Amniotic stem cell (primary cell): Measurements from ENCODE around the gene KCP.

Experiments used
- DNase-seq: peaks from one replicate; lab custom pipeline; 2025; lab: John Stamatoyannopoulos, UW

The KCP gene

DNA sequence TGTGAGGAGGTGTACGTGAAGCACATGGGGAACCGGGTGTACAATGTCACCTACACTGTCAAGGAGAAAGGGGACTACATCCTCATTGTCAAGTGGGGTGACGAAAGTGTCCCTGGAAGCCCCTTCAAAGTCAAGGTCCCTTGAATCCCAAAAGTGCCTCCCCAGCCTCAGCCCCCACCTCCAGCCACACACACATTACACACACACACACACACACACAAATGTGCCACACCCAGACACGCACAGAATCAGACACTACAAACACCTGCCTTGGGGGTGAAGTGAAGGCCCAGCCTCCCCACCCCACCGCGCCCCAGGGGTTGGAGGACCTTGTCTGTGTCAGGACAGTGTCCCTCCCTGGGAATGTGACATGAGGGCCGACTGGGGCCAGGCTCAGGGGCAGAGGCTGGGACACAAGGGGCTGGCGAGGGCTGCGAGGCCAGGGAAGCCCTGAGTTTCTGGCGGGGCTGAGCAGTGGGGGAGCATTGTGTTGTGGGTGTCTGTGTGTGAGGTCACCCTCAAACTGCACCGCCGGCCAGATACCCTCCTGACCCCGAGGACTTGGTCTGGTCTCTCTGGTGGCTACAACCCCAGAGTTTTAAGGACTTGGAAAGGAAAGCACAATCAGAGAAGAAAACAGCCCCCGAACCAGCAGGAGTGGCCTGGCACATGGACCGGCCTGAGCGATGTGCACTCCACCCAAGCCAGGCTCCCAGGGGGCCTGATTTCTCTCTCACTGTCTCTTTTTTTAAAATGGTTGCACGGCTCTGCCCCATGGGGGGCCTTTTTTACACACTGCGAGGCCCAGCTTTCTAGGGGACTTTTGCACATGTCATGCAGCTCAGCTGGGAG is 51.9 kb downstream of the KCP start:
- no peak for DNase-seq

DNA sequence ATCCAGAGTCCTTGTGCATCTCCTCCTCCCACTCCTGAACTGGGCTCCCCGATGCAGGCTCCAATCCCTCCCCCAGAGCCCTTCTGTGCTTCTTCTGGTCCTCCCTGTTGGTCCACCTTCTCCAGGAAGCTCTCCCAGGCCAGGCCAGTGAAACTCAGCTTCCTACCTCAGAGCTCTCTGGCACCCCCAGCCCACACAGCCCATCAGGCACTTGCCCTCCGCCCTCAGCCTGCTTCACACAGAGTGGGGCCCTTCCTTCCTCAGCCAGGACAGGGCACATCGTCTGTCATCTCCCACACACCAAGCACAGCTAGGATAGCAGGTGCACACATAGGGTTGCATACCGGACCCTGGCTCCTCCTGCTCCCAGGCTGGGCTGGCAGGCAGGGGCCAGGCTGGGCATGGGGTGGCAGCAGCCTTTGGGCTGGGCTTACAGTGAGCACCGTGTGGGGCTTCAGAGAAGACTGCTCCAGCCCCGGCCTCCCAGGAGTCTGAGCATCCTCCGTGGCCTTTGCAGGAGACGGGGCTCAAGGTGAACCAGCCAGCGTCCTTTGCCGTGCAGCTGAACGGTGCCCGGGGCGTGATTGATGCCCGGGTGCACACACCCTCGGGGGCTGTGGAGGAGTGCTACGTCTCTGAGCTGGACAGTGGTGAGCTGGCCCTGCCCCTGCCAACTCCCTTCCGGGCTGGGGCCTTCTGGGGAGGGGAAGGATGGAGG is 54.3 kb downstream of the KCP start:
- DNase-seq, result no peak

DNA sequence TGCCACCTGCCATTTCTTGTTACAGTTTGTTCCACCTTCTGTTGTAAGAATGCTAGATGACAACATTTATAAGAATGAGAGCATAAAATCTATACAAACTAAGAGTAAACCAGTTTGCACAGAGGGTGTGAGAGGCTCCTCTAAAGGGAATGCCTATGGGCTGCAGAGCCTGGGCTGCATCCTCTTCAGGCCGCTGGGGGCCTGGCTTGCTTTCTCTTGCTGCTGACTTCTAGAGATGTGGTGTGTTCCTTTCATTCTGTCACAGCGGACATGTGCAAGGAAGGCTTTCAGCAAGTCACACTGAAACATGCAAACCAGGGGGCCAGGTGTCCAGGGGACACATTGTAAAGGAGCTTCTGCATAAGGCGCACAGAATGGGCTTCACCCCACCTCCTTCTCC is 55.0 kb downstream of the KCP start:
- DNase-seq, result no peak

DNA sequence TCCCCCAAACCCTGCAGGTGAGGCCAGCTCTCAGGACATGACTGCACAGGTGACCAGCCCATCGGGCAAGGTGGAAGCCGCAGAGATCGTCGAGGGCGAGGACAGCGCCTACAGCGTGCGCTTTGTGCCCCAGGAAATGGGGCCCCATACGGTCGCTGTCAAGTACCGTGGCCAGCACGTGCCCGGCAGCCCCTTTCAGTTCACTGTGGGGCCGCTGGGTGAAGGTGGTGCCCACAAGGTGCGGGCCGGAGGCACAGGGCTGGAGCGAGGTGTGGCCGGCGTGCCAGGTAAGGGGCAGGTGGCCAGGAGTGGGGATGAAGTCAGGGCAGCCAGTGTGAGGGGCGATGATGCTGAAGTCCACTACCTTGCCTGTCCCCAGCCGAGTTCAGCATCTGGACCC is 56.1 kb downstream of the KCP start:
- no peak for DNase-seq

DNA sequence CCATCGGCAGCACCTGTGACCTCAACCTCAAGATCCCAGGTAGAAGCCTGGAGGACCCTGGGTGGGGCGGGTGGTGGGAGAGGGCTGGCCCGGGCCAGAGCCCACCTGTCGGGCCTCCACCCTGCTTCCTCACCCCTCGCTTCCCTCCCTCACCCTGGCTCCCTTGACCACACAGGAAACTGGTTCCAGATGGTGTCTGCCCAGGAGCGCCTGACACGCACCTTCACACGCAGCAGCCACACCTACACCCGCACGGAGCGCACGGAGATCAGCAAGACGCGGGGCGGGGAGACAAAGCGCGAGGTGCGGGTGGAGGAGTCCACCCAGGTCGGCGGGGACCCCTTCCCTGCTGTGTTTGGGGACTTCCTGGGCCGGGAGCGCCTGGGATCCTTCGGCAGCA is 56.7 kb downstream of the KCP start:
- DNase-seq, result no peak

DNA sequence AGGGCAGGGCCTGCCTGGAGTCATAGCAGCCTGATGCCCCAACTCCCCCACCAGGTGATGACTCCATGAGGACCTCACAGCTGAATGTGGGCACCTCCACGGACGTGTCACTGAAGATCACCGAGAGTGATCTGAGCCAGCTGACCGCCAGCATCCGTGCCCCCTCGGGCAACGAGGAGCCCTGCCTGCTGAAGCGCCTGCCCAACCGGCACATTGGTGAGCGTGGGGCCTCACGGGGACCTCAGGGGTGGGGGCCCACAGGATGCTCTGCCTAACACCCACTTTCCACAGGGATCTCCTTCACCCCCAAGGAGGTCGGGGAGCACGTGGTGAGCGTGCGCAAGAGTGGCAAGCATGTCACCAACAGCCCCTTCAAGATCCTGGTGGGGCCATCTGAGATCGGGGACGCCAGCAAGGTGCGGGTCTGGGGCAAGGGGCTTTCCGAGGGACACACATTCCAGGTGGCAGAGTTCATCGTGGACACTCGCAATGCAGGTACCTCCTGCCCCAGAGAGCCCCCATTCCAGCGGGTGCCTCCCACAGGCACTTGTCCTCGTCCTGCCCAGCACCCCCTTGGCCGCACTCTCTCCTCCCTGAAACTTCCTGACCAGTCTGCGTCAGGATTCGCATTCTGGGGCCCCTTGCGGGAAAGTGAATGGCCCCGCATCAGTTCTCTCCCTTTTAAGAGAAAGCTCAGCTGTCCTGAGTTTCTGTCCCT is 57.8 kb downstream of the KCP start:
- no peak for DNase-seq

DNA sequence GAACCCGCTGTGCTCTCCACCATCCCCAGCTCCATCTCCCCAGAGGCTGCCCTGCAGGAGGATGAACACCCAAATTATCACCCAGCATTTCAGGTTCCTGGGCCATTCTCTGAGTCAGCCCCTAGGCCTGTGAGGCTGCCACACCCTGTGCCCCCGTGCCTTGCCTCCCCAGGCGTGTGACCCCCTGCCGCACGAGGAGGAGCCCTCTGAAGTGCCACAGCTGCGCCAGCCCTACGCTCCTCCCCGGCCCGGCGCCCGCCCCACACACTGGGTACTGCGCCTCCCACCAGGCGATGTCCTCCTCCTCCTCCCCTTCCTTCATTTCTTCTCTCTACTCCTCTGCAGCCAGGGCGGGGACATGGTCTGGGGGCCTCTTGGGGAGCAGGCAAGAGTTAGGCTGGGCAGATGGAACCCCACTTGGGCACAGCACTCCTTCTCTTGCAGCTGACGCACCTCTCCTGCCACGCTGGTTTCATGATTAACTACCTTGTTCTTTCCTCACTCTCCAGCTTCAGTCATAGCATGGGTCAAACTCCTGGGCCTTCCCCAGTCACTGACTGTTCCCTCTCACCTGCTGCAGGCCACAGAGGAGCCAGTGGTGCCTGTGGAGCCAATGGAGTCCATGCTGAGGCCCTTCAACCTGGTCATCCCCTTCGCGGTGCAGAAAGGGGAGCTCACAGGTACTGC is 60.6 kb downstream of the KCP start:
- DNase-seq, result no peak

DNA sequence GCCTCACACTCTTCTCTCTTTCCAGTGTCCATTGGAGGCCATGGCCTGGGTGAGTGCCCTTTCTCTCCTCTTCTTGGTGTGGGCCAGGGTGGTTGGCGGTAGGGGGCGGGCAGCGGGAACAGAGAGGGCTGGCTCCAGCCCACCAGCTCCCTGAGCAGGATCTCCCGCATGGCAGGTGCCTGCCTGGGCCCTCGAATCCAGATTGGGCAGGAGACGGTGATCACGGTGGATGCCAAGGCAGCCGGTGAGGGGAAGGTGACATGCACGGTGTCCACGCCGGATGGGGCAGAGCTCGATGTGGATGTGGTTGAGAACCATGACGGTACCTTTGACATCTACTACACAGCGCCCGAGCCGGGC is 61.4 kb downstream of the KCP start:
- DNase-seq, result no peak

DNA sequence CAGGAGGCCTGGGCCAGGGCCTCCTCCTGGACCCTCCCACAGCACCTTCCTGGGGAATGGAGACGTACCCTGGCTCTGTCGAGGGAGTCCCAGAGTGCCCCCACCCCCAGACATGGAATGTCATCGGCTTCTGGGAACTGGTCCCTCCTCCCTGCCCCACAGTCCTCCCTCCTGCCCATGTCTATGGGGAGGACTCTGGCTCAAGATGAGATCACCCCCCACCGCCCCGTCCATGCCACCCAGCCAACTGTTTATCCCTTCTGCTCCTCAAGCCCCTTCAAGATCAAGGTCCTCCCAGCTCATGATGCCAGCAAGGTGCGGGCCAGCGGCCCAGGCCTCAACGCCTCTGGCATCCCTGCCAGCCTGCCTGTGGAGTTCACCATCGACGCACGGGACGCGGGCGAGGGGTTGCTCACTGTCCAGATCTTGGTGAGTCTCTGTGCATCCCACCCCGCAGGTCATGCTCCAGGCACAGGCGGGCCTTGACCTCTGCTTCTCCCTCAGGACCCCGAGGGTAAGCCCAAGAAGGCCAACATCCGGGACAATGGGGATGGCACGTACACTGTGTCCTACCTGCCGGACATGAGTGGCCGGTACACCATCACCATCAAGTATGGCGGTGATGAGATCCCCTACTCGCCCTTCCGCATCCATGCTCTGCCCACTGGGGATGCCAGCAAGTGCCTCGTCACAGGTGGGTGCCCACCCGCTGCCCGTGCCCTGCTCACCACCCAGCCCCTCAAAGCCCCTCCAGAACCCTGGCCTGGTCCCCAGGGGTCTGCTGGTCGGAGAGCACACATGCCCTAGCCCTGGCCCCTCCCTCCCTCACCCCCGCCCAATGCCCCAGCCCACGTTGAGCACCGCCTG is 62.0 kb downstream of the KCP start:
- no peak for DNase-seq

DNA sequence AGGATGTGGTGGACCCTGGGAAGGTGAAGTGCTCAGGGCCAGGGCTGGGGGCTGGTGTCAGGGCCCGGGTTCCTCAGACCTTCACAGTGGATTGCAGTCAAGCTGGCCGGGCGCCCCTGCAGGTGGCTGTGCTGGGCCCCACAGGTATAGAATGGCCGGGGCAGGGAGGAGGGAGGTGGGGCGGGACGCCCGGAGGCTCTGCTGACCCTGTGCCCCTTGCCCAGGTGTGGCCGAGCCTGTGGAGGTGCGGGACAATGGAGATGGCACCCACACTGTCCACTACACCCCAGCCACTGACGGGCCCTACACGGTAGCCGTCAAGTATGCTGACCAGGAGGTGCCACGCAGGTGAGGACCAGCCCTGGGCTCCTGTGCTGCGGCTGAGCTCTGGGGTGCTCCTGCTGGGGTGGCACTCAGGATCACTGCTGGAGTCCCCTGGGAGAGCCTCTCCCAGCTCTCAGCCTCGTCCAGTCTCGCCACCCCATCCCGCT is 62.7 kb downstream of the KCP start:
- no peak for DNase-seq

DNA sequence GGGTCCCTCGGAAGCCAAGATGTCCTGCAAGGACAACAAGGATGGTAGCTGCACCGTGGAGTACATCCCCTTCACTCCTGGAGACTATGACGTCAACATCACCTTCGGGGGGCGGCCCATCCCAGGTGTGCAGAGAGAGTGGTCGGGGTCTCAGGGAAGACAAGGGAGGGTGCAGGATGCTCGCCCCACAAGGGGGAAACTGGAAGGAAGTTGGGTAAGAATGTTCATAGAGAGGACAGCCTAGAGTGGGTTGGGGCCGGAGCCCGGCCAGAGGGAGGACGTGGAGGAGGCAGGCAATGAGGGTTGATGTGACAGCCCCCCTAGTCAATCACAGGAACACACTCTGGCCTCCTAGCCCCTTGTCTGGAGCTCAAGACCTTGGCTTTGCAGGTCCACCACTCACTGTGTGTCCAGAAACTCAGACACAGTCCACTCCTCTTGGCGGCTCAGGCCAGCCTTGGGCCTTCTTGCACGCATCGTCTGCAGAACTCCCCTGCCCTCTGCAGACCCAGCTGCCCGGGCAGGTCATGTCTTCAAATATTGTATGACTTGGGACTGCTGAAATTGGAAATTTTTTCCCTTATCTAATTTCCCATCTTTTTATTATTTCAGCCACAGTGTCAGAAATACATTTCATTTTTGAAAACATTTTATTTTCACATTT is 63.6 kb downstream of the KCP start:
- no peak for DNase-seq

DNA sequence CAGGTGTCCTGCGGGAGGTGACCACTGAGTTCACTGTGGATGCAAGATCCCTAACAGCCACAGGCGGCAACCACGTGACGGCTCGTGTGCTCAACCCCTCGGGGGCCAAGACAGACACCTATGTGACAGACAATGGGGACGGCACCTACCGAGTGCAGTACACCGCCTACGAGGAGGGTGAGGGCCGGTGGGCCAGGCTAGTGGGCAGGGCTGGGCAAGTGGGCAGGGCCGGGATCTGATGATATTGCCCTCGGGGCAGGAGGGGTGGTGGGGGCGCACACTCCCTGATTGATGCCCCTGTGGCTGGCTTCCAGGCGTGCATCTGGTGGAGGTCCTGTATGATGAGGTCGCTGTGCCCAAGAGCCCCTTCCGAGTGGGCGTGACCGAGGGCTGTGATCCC is 64.5 kb downstream of the KCP start:
- DNase-seq, result no peak

DNA sequence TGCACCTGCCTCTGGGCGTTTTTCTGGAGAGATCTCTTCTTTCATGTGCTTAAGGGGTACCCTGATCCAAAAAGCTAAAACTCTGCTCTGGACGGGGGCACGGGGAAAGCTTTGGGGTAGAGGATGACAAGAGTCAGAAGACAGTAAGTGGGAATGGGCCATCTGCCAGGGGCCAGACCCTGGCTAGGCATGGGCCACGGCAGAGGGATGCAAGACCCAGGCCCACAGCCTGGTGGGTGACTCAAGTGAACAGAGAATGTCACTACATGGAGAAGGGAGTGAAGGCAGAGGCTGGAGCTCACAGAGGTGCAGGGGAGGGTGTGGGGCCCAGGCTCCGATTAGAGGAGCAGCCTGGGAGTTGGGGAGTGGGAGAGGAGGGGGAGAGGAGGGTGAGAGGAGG is 65.0 kb downstream of the KCP start:
- DNase-seq, result no peak

DNA sequence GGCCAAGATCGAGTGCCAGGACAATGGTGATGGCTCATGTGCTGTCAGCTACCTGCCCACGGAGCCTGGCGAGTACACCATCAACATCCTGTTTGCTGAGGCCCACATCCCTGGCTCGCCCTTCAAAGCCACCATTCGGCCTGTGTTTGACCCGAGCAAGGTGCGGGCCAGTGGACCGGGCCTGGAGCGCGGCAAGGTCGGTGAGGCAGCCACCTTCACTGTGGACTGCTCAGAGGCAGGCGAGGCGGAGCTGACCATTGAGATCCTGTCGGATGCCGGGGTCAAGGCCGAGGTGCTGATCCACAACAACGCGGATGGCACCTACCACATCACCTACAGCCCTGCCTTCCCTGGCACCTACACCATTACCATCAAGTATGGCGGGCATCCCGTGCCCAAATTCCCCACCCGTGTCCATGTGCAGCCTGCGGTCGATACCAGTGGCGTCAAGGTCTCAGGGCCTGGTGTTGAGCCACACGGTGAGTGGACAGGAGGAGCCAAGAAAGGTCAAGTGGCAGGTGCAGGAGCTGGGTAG is 65.7 kb downstream of the KCP start:
- DNase-seq, result no peak

DNA sequence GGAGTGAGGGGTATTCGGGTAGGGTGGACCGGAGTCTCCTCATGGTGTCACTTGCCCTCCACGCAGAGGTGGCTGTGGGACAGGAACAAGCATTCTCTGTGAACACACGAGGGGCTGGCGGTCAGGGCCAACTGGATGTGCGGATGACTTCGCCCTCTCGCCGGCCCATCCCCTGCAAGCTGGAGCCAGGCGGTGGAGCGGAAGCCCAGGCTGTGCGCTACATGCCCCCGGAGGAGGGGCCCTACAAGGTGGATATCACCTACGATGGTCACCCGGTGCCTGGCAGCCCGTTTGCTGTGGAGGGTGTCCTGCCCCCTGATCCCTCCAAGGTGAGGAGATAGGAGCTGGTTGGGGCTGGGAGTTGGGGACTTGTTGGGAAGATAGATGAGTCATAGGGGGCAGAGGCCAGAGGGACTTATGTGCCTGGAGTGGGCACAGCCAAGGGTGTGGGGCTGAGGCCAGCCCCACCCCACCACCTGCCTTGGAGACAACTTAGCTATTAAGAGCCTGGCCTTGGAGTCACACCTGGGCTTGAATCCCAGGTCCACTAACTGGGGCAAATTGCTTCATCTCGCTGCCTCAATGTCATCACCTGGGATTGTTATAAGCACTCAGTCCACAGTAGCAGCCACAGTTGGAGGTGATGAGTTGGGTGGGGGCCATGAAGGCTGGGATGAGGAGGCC is 66.4 kb downstream of the KCP start:
- DNase-seq, result no peak

DNA sequence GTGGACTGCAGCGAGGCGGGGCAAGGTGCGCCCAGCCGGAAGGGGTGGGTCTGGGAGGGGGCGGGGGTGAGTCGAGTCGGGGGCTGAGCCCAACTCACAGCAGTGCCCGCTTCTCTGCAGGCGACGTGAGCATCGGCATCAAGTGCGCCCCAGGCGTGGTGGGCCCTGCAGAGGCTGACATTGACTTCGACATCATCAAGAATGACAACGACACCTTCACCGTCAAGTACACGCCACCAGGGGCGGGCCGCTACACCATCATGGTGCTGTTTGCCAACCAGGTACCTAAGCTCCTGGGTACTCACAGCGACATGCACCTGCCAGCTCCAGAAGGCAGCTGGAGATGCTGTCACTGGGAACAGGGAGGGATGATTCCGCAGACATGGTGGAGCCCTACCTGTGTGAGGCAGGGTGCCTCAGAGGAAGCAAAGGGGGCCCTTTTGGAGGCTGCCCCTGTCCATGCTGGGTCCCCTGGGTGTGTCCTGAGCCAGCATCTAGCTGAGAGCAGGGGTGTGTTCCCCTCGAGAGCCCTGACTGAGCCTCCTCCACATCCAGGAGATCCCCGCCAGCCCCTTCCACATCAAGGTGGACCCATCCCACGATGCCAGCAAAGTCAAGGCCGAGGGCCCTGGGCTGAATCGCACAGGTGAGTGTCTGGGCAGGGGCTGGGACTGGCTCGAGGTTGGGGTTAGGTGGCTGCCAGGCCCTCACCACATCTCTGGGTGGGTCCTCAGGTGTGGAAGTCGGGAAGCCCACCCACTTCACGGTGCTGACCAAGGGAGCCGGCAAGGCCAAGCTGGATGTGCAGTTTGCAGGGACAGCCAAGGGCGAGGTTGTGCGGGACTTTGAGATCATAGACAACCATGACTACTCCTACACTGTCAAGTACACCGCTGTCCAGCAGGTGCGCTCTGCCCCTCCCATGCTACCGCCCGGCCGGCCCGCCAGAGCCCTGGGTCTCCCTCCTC is 67.6 kb downstream of the KCP start:
- no peak for DNase-seq

DNA sequence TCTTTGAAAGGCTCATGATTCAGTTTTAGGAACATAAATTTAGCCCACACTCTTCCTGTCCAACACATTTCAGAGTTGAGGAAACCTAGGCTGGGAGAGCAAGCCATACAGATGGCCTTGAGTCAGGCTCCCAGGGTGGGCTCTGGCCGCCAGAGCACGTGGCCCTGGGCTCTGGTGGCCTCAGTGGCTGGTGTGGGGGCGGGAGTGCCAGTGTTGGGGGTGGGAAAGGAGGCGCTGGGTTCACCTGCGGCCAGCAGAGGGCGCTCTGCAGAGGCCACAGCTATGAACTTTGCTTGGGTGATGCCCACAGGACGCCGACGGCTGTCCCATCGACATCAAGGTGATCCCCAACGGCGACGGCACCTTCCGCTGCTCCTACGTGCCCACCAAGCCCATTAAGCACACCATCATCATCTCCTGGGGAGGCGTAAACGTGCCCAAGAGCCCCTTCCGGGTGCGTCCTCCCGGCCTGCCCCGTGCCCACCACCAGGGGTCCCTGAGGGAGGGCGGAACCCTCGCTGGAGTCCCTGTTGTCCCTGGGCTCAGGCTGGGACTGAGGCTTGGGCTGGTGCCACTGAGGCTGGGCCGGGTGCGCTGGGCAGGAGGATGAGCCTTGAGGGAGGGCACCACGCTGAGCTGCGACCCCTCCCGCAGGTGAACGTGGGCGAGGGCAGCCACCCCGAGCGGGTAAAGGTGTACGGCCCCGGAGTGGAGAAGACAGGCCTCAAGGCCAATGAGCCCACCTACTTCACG is 68.4 kb downstream of the KCP start:
- no peak for DNase-seq

DNA sequence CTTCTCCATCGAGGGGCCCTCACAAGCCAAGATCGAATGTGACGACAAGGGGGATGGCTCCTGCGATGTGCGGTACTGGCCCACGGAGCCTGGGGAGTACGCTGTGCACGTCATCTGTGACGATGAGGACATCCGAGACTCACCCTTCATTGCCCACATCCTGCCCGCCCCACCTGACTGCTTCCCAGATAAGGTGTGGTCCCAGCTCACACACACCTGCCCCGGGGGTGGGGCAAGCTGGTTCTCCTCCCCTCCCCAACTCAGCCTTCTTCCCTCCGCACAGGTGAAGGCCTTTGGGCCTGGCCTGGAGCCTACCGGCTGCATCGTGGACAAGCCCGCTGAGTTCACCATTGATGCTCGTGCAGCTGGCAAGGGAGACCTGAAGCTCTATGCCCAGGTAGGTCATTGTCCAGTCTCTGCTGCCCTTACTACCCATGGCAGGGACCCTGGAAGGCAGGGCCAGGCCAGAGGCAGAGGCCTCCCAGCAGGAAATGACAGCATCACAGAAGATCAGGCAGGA is 69.3 kb downstream of the KCP start:
- DNase-seq, result no peak
